ENCODE results near the gene NUDT4B.
"Not testable (repeated sequence)": the region's sequence is repeated elsewhere in the genome, so short reads cannot be mapped to it uniquely, and the experiment has no call there.

The NUDT4B gene

GRCh38 chr1:148748563-148749334 lies at the start of gene NUDT4B:
Gene NUDT4B (plus strand): TSS chr1:148748774. CDS start chr1:148748953, 179 bp downstream.
- DNase-seq (ENCODE audit: low spot score): not testable (repeated sequence)

- DNase-seq (ENCODE audit: low spot score): not testable (repeated sequence)
These were observed 49.2 kb upstream of the NUDT4B start for GRCh38 chr1:148699357-148699756.

- not testable (repeated sequence) for DNase-seq (ENCODE audit: low spot score)
These were observed 46.3 kb upstream of the NUDT4B start for GRCh38 chr1:148702242-148702641.

GRCh38 chr1:148703973-148704591 lies 44.5 kb upstream of the NUDT4B start:
- DNase-seq (ENCODE audit: low spot score): not testable (repeated sequence)

GRCh38 chr1:148705316-148705948 lies 43.1 kb upstream of the NUDT4B start:
- not testable (repeated sequence) for DNase-seq (ENCODE audit: low spot score)

GRCh38 chr1:148708779-148709333 lies 39.7 kb upstream of the NUDT4B start:
- not testable (repeated sequence) for DNase-seq (ENCODE audit: low spot score)

GRCh38 chr1:148710772-148711523 lies 37.6 kb upstream of the NUDT4B start:
- not testable (repeated sequence) for DNase-seq (ENCODE audit: low spot score)

GRCh38 chr1:148712353-148712752 lies 36.2 kb upstream of the NUDT4B start:
- DNase-seq (ENCODE audit: low spot score): not testable (repeated sequence)

GRCh38 chr1:148715518-148715917 lies 33.1 kb upstream of the NUDT4B start:
- not testable (repeated sequence) for DNase-seq (ENCODE audit: low spot score)

GRCh38 chr1:148716966-148717520 lies 31.5 kb upstream of the NUDT4B start:
- DNase-seq (ENCODE audit: low spot score): not testable (repeated sequence)

- DNase-seq (ENCODE audit: low spot score): not testable (repeated sequence)
These were observed 27.7 kb upstream of the NUDT4B start for GRCh38 chr1:148720918-148721317.

GRCh38 chr1:148722758-148723157 lies 25.8 kb upstream of the NUDT4B start:
- not testable (repeated sequence) for DNase-seq (ENCODE audit: low spot score)

- not testable (repeated sequence) for DNase-seq (ENCODE audit: low spot score)
These were observed 25.1 kb upstream of the NUDT4B start for GRCh38 chr1:148723515-148723914.

- not testable (repeated sequence) for DNase-seq (ENCODE audit: low spot score)
These were observed 23.7 kb upstream of the NUDT4B start for GRCh38 chr1:148724872-148725271.

GRCh38 chr1:148727862-148728261 lies 20.7 kb upstream of the NUDT4B start:
- not testable (repeated sequence) for DNase-seq (ENCODE audit: low spot score)

GRCh38 chr1:148729128-148729527 lies 19.4 kb upstream of the NUDT4B start:
- not testable (repeated sequence) for DNase-seq (ENCODE audit: low spot score)

GRCh38 chr1:148729541-148729940 lies 19.0 kb upstream of the NUDT4B start:
- DNase-seq (ENCODE audit: low spot score): not testable (repeated sequence)

- DNase-seq (ENCODE audit: low spot score): not testable (repeated sequence)
These were observed 16.3 kb upstream of the NUDT4B start for GRCh38 chr1:148732277-148732676.

GRCh38 chr1:148733585-148734310 lies 14.8 kb upstream of the NUDT4B start:
- not testable (repeated sequence) for DNase-seq (ENCODE audit: low spot score)

- DNase-seq (ENCODE audit: low spot score): not testable (repeated sequence)
These were observed 14.3 kb upstream of the NUDT4B start for GRCh38 chr1:148734311-148734662.

- not testable (repeated sequence) for DNase-seq (ENCODE audit: low spot score)
These were observed 13.0 kb upstream of the NUDT4B start for GRCh38 chr1:148735538-148735937.
